ENCODE measurements around the gene MCC.

GRCh38 chr5:113480243-113480642 lies 8.0 kb downstream of the MCC start:
- TF ChIP-seq POLR2A (IDR thresholded peaks at IDR 0.05; ENCODE audit: low read depth, low read length): no peak
- TF ChIP-seq POLR2AphosphoS5 (IDR thresholded peaks at IDR 0.05; ENCODE audit: low read depth, low read length): no peak
- TF ChIP-seq SPI1 (IDR thresholded peaks at IDR 0.05; ENCODE audit: low read depth, low read length): no peak
- no peak for TF ChIP-seq TAF1 (IDR thresholded peaks at IDR 0.05; ENCODE audit: low read depth, low read length)
- TF ChIP-seq POU2F2 (IDR thresholded peaks at IDR 0.05; ENCODE audit: low read depth, low read length): no peak
- no peak for TF ChIP-seq PAX5 (IDR thresholded peaks at IDR 0.05; ENCODE audit: insufficient read depth, low read length, severe bottlenecking)

Data from GM12891 (cell line).